OCI-LY1 (cell line): ENCODE data around the gene RASAL2.

Source experiments
- H2AFZ ChIP-seq: fragments of 200-600 bp; sonication (generic), shearing (Covaris generic); 2 replicates; pipeline ENCODE4 v1.6.0; 2014; ENCODE audit warnings: antibody characterized with exemption, mild to moderate bottlenecking, low read length
- H3F3A ChIP-seq: fragments of 200-600 bp; sonication (generic), shearing (Covaris generic); 2 replicates; pipeline ENCODE4 v1.6.0; 2014; ENCODE audit warnings: mild to moderate bottlenecking, antibody characterized with exemption, low read length, moderate library complexity; ENCODE audit not compliant: insufficient read depth
- H3K27ac ChIP-seq: fragments of 200-600 bp; sonication (generic); 2 replicates; pipeline ENCODE4 v1.5.1; 2014; ENCODE audit warnings: low read length, mixed run types, mild to moderate bottlenecking, low read depth; ENCODE audit not compliant: poor library complexity, severe bottlenecking
- H3K27me3 ChIP-seq: fragments of 200-600 bp; sonication (generic); 2 replicates; pipeline ENCODE4 v1.6.0; 2014; ENCODE audit warnings: antibody characterized with exemption, mild to moderate bottlenecking, low read length, moderate library complexity; ENCODE audit not compliant: insufficient read depth
- H3K36me3 ChIP-seq: fragments of 200-600 bp; sonication (generic); 2 replicates; pipeline ENCODE4 v1.6.1; 2014; ENCODE audit warnings: mild to moderate bottlenecking, antibody characterized with exemption, low read length, moderate library complexity, mixed read lengths; ENCODE audit not compliant: insufficient read depth
- H3K4me1 ChIP-seq: fragments of 200-600 bp; sonication (generic); 2 replicates; pipeline ENCODE4 v1.5.1; 2014; ENCODE audit warnings: mild to moderate bottlenecking, low read length, moderate library complexity; ENCODE audit not compliant: insufficient read depth, severe bottlenecking
- H3K4me2 ChIP-seq: fragments of 200-600 bp; sonication (generic), shearing (Covaris generic); 2 replicates; pipeline ENCODE4 v1.6.1; 2014; ENCODE audit warnings: low read length
- H3K4me3 ChIP-seq: fragments of 200-600 bp; sonication (generic); 2 replicates; pipeline ENCODE4 v1.5.1; 2014; ENCODE audit warnings: low read length, low read depth, mild to moderate bottlenecking, mixed read lengths; ENCODE audit not compliant: poor library complexity, severe bottlenecking
- H3K79me2 ChIP-seq: fragments of 200-600 bp; shearing (Covaris generic); 2 replicates; pipeline ENCODE4 v1.6.1; 2016; ENCODE audit warnings: mixed run types, low read length, mixed read lengths; ENCODE audit not compliant: insufficient read depth
- H3K9ac ChIP-seq: fragments of 200-600 bp; sonication (generic), shearing (Covaris generic); 2 replicates; pipeline ENCODE4 v1.6.1; 2014; ENCODE audit warnings: mild to moderate bottlenecking, low read length, mixed read lengths
- H3K9me2 ChIP-seq: fragments of 200-600 bp; sonication (generic), shearing (Covaris generic); 2 replicates; pipeline ENCODE4 v1.6.1; 2014; ENCODE audit warnings: low read depth, mild to moderate bottlenecking, low read length, mixed read lengths
- H3K9me3 ChIP-seq: fragments of 200-600 bp; shearing (Covaris generic); 2 replicates; pipeline ENCODE4 v1.6.1; 2014; ENCODE audit warnings: low read length, mixed read lengths
- H4K20me1 ChIP-seq: fragments of 200-600 bp; sonication (generic), shearing (Covaris generic); 2 replicates; pipeline ENCODE4 v1.6.0; 2016; ENCODE audit warnings: mild to moderate bottlenecking, low read length; ENCODE audit not compliant: insufficient read depth
- CTCF ChIP-seq: fragments of 200-600 bp; sonication (generic), shearing (Covaris generic); IDR thresholded peaks from 2 replicates; pipeline ENCODE4 v1.5.1; 2017; ENCODE audit warnings: mild to moderate bottlenecking, antibody characterized with exemption, low read length, moderate library complexity, mixed read lengths
- EZH2 ChIP-seq: fragments of 200-600 bp; sonication (generic), shearing (Covaris generic); IDR thresholded peaks from 2 replicates; pipeline ENCODE4 v1.8.0; 2017; ENCODE audit warnings: borderline replicate concordance, mixed run types, mild to moderate bottlenecking, antibody characterized with exemption, low read length, moderate library complexity, mixed read lengths

The RASAL2 gene

DNA sequence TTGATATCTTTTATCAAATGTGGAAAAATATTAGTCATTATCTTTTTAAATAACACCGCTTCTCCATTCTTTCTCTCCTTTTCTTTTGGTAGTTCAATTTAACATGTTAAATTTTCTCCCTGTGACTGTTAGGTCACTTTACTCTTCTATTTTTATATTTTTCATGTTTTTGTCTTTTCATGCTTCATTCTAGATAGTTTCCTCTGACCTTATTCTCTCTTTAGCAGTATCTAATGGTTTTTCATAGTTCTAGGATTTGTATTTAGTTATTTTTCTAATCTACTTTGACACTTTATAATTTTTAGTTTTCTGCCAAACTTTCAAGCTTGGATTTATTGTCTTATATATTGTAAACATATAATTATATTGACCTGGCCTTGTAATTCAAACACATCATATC, 116.0 kb downstream of the RASAL2 start:
- Histone ChIP-seq H3F3A (no peaks in the 10 kb centered on the region), H3K9me3 (0 out of 2 replicates have a peak, but pooled peaks cover 3% of the 10 kb centered on the region), H3K4me2 (no peak overlapping the region), H3K27ac (no peak overlapping the region), H3K36me3 (no peaks in the 10 kb centered on the region), H3K9me2 (no peaks in the 10 kb centered on the region), H3K4me3 (no peak overlapping the region), H3K4me1 (no peaks in the 10 kb centered on the region), H3K27me3 (no peaks in the 10 kb centered on the region), H2AFZ (no peak overlapping the region), H4K20me1 (no peaks in the 10 kb centered on the region), H3K9ac (no peak overlapping the region), H3K79me2 (no peaks in the 10 kb centered on the region)
- TF ChIP-seq EZH2 (no peak), CTCF (no peak)

GRCh38 chr1:178218550-178218949, 124.6 kb downstream of the RASAL2 start:
- Histone ChIP-seq H3K79me2 (no peaks in the 10 kb centered on the region), H3K9ac (no peak overlapping the region), H3K36me3 (no peaks in the 10 kb centered on the region), H3F3A (no peaks in the 10 kb centered on the region), H3K4me3 (no peak overlapping the region), H2AFZ (no peak overlapping the region), H4K20me1 (no peaks in the 10 kb centered on the region), H3K4me2 (no peak overlapping the region), H3K9me3 (no peaks in the 10 kb centered on the region), H3K4me1 (no peaks in the 10 kb centered on the region), H3K27ac (no peak overlapping the region), H3K27me3 (no peaks in the 10 kb centered on the region), H3K9me2 (no peaks in the 10 kb centered on the region)
- no peak for TF ChIP-seq EZH2
- TF ChIP-seq CTCF: no peak

DNA sequence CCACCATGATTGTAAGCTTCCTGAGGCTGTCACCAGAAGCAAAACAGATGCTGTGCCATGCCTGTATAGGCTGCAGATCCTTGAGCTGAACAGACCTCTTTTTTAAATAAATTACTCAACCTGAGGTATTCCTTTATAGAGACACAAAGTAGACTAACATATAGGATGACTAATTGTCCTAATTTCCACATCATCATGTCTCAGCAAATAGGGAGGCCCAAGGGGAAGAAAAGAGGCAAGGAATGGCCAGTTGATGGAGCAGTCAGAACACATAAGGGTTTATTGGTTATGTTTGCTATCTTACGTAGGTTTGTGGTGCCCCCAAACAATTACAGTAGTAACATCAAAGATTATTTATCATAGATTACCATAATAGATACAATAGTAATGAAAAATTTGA, 126.2 kb downstream of the RASAL2 start:
- Histone ChIP-seq H3K9me3 (no peaks in the 10 kb centered on the region), H3K27ac (no peak overlapping the region), H3K4me1 (no peaks in the 10 kb centered on the region), H3K27me3 (no peaks in the 10 kb centered on the region), H3K9ac (no peak overlapping the region), H3K4me3 (no peak overlapping the region), H4K20me1 (no peaks in the 10 kb centered on the region), H3F3A (no peaks in the 10 kb centered on the region), H3K79me2 (no peaks in the 10 kb centered on the region), H3K36me3 (no peaks in the 10 kb centered on the region), H3K4me2 (no peak overlapping the region), H3K9me2 (no peaks in the 10 kb centered on the region; the same call in 1 of the 2 replicates), H2AFZ (no peak overlapping the region)
- TF ChIP-seq CTCF (no peak), EZH2 (no peak)
